Caco-2 (cell line): ENCODE data around the gene AARS2. TPM values are rescaled to one million over a fixed set of nuclear protein-coding genes. Genes with fewer than 3 reads are reported as not detected.

Experiments
- BruUV-seq: library from RNA; stranded (reverse); fragments of 400-500 nt; replicated peaks from 2 replicates; lab custom pipeline; 2021; lab: Mats Ljungman, UMichigan
- CTCF ChIA-PET: fragments of 300-600 bp; sonication (Branson Sonifier 250); formaldehyde crosslinking; loops from one replicate; lab custom pipeline; 2022; ENCODE audit warnings: antibody characterized with exemption; lab: Charles Lee
- POLR2A ChIA-PET: fragments of 300-600 bp; sonication (Branson Sonifier 250); formaldehyde crosslinking; loops from one replicate; lab custom pipeline; 2022; ENCODE audit warnings: antibody characterized with exemption; lab: Charles Lee
- DNase-seq, 2 experiments: peaks; one replicate each; pipeline versions ENCODE4 v3.0.0 to v3.0.0-alpha.2; 2020 to 2022
- H3K27me3 ChIP-seq: replicated peaks from 2 replicates; pipeline ENCODE4 v1.6.0; 2011; ENCODE audit warnings: low read length; ENCODE audit not compliant: control insufficient read depth, insufficient read depth
- H3K36me3 ChIP-seq: 2 replicates; pipeline ENCODE4 v1.5.1; 2011; ENCODE audit warnings: low read length; ENCODE audit not compliant: control insufficient read depth, insufficient read depth
- H3K4me1 ChIP-seq: fragments of 250-450 bp; sonication (Bioruptor Pico); 2 replicates; pipeline ENCODE4 v1.5.1; 2020; ENCODE audit warnings: mild to moderate bottlenecking
- H3K4me3 ChIP-seq: 2 replicates; pipeline ENCODE4 v1.5.1; 2011; ENCODE audit warnings: low read depth, mild to moderate bottlenecking, control low read depth, low read length
- H3K9me3 ChIP-seq: fragments of 250-450 bp; sonication (Bioruptor Pico); 2 replicates; pipeline ENCODE4 v1.5.1; 2020; ENCODE audit warnings: mild to moderate bottlenecking, moderate library complexity
- H3K27ac Mint-ChIP-seq: one replicate; pipeline ENCODE4 v1.8.0; 2022; ENCODE audit warnings: mixed read lengths; ENCODE audit not compliant: unreplicated experiment
- H3K27me3 Mint-ChIP-seq: one replicate; pipeline ENCODE4 v1.8.0; 2022; ENCODE audit warnings: mixed read lengths; ENCODE audit not compliant: insufficient read depth, unreplicated experiment
- H3K36me3 Mint-ChIP-seq: one replicate; pipeline ENCODE4 v1.8.0; 2022; ENCODE audit warnings: mild to moderate bottlenecking, mixed read lengths; ENCODE audit not compliant: insufficient read depth, unreplicated experiment
- H3K4me1 Mint-ChIP-seq: one replicate; pipeline ENCODE4 v1.8.0; 2022; ENCODE audit warnings: low read depth, mixed read lengths; ENCODE audit not compliant: unreplicated experiment
- H3K4me3 Mint-ChIP-seq: one replicate; pipeline ENCODE4 v1.8.0; 2022; ENCODE audit warnings: mild to moderate bottlenecking, moderate library complexity, mixed read lengths; ENCODE audit not compliant: unreplicated experiment
- H3K9me3 Mint-ChIP-seq: one replicate; pipeline ENCODE4 v1.8.0; 2022; ENCODE audit warnings: mixed read lengths; ENCODE audit not compliant: unreplicated experiment
- intact Hi-C: fragments of 100-400 bp; cut with micrococcal nuclease; formaldehyde crosslinking; loops from one replicate; pipeline ENCODE4 v1.10.0; 2022; ENCODE audit not compliant: unreplicated experiment
- total RNA-seq: library from RNA; stranded (reverse); gene quantifications from 2 replicates; pipeline ENCODE4 v1.2.3, GENCODE V29; 2022
- TF ChIP-seq, protein P1 (sequence below), 2 experiments: fragments of 200-600 bp in 1 of 2; IDR thresholded peaks; 1 replicate in 1 of 2; 2 replicates in 1 of 2; pipeline versions ENCODE4 v1.5.1 to v1.8.0; 2011 to 2022; ENCODE audit warnings: antibody characterized with exemption in 1 of 2, control low read depth in 1 of 2, inconsistent platforms in 1 of 2, low read depth in 1 of 2, low read length in 1 of 2, mild to moderate bottlenecking in 1 of 2, moderate library complexity in 1 of 2; ENCODE audit not compliant: insufficient read depth in 1 of 2, severe bottlenecking in 1 of 2, unreplicated experiment in 1 of 2

Gene AARS2
- total RNA-seq, 1 experiment from 2014 or later, result 20.5 TPM

DNA sequence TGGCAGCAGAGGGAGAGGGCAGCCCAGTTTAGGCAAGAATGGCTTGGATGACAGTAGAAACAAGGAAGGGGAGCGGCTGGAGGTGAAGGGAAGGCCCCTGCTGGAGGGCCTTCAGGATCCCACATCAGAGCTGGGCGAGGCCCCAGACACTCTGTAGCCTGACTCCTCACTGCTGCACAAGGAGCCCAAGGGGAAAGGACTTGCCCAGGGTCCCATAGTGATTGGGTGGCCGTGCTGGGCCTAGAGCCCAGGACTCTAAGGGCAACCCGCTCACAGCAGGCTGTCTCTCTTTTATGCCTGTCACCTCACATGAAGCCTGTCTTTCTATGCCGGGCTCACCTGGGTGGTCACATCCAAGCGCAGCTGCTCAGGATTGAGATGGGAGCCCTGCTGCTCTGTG, 9.3 kb downstream of the AARS2 start:
- H3K27me3 Mint-ChIP-seq, result no peaks in the 10 kb centered on the region
- no peak for DNase-seq
- no peaks in the 10 kb centered on the region for H3K9me3 ChIP-seq
- H3K9me3 Mint-ChIP-seq, result no peaks in the 10 kb centered on the region
- peaks cover 14% of the 10 kb centered on the region for H3K36me3 Mint-ChIP-seq
- no peak overlapping the region for H3K27ac Mint-ChIP-seq
- TF ChIP-seq, protein P1, sequence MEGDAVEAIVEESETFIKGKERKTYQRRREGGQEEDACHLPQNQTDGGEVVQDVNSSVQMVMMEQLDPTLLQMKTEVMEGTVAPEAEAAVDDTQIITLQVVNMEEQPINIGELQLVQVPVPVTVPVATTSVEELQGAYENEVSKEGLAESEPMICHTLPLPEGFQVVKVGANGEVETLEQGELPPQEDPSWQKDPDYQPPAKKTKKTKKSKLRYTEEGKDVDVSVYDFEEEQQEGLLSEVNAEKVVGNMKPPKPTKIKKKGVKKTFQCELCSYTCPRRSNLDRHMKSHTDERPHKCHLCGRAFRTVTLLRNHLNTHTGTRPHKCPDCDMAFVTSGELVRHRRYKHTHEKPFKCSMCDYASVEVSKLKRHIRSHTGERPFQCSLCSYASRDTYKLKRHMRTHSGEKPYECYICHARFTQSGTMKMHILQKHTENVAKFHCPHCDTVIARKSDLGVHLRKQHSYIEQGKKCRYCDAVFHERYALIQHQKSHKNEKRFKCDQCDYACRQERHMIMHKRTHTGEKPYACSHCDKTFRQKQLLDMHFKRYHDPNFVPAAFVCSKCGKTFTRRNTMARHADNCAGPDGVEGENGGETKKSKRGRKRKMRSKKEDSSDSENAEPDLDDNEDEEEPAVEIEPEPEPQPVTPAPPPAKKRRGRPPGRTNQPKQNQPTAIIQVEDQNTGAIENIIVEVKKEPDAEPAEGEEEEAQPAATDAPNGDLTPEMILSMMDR (IDR thresholded peaks at IDR 0.05; ENCODE audit: insufficient read depth in 1 of 2, low read depth in 1 of 2, low read length in 1 of 2, severe bottlenecking in 1 of 2, unreplicated experiment in 1 of 2), result no peak
- no peak overlapping the region for H3K4me3 Mint-ChIP-seq
- CTCF ChIA-PET, result interaction anchor here (0.6 kb wide), 1 partner anchor 31 kb away, joined by 3 read pairs; no protein-coding TSS in a partner anchor
- no TSS peak for BruUV-seq
- H3K4me1 ChIP-seq, result no peaks in the 10 kb centered on the region
- POLR2A ChIA-PET, result no interaction called here
- intact Hi-C loops, result loop anchor here (1.0 kb wide), 1 partner anchor 36 kb away; no protein-coding TSS in a partner anchor
- H3K36me3 ChIP-seq, result peaks cover 2% of the 10 kb centered on the region; the same call in 1 of the 2 replicates
- H3K27me3 ChIP-seq, result no peaks in the 10 kb centered on the region
- H3K4me3 ChIP-seq, result no peak overlapping the region
- H3K4me1 Mint-ChIP-seq, result peaks cover 4% of the 10 kb centered on the region

DNA sequence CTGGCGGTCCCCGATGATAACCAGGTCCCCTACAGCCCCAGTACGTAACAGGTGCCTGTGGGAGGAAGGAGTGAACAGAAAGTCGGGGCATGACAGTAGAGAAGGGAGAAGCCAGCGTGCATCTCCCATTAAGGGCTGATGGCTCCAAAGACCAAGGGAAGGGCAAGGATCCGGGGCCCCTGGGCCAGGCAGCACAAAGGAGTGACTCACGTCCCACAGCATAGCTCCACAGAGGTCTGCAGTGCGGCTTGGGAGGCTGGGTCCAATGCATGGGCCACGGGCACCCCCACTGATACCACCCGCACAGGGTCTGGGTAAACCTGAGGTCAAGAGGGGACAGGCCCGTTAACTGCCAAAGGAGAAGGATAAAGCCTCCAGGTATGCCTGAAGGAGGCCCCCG, 10.3 kb downstream of the AARS2 start:
- intact Hi-C loops, result no loop called here
- Histone ChIP-seq H3K36me3 (peaks cover 2% of the 10 kb centered on the region; the same call in 1 of the 2 replicates), H3K9me3 (no peaks in the 10 kb centered on the region), H3K4me1 (peaks cover 6% of the 10 kb centered on the region; the same call in 1 of the 2 replicates), H3K27me3 (no peaks in the 10 kb centered on the region), H3K4me3 (no peak overlapping the region)
- H3K27ac Mint-ChIP-seq, result no peak overlapping the region
- peaks cover 18% of the 10 kb centered on the region for H3K36me3 Mint-ChIP-seq
- CTCF ChIA-PET, result no interaction called here
- DNase-seq, result no peak
- no peaks in the 10 kb centered on the region for H3K9me3 Mint-ChIP-seq
- BruUV-seq, result no TSS peak
- TF ChIP-seq, protein P1 (IDR thresholded peaks at IDR 0.05; ENCODE audit: insufficient read depth in 1 of 2, low read depth in 1 of 2, low read length in 1 of 2, severe bottlenecking in 1 of 2, unreplicated experiment in 1 of 2), result no peak
- no peaks in the 10 kb centered on the region for H3K27me3 Mint-ChIP-seq
- peaks cover 7% of the 10 kb centered on the region for H3K4me1 Mint-ChIP-seq
- POLR2A ChIA-PET, result no interaction called here
- H3K4me3 Mint-ChIP-seq, result no peak overlapping the region

DNA sequence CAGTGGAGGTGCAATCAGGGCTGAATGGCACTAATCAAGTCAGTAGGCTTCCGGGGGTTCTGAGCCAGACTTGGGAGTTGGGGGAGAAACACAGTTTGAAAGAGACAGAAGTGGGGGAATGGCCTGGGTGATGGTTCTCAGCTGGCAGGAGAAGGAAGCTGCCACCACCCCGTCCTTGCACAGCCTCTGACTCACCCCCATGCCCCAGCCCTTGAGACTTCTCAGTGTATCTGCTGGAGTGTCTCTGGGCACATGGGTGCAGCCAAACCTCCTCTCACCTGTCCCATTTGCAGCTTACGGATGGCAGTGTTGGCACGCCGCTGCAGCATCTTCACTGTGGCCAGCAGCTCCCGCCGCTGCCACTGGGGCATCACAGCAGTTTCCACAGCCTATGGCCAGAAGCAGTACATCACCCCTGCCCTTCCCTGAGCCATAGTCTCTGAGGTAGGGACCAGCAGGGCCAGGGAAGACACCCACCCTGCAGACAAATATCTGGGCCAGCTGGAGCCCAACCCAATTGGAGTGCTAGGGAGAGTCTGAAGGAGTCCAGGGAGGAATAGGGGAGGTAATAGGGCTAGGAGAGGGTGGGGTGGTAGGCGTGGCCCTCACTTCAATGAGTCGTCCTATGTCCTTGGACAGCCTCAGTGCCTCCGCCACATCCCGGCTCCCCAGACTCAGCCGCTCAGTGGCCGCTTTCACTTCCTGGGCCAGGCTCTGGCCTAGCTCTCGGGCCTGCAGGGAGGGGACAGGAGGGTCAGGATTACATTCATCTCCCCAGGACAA, 11.2 kb downstream of the AARS2 start:
- no peaks in the 10 kb centered on the region for H3K9me3 ChIP-seq
- peaks cover 9% of the 10 kb centered on the region; the same call in 1 of the 2 replicates for H3K4me1 ChIP-seq
- no peak overlapping the region for H3K4me3 Mint-ChIP-seq
- ChIA-PET POLR2A (interaction anchor here (0.6 kb wide), 1 partner anchor 15 kb away, joined by 3 read pairs; no protein-coding TSS in a partner anchor), CTCF (no interaction called here)
- no peak for DNase-seq
- peaks cover 7% of the 10 kb centered on the region for H3K4me1 Mint-ChIP-seq
- H3K4me3 ChIP-seq, result no peak overlapping the region
- H3K36me3 ChIP-seq, result peaks cover 2% of the 10 kb centered on the region; the same call in 1 of the 2 replicates
- no TSS peak for BruUV-seq
- H3K27me3 Mint-ChIP-seq, result no peaks in the 10 kb centered on the region
- H3K27me3 ChIP-seq, result peaks cover 2% of the 10 kb centered on the region; the same call in 1 of the 2 replicates
- intact Hi-C loops, result no loop called here
- TF ChIP-seq, protein P1 (IDR thresholded peaks at IDR 0.05; ENCODE audit: insufficient read depth in 1 of 2, low read depth in 1 of 2, low read length in 1 of 2, severe bottlenecking in 1 of 2, unreplicated experiment in 1 of 2), result no peak
- H3K27ac Mint-ChIP-seq, result no peak overlapping the region
- H3K9me3 Mint-ChIP-seq, result no peaks in the 10 kb centered on the region
- H3K36me3 Mint-ChIP-seq, result peaks cover 25% of the 10 kb centered on the region
